Measurements from ENCODE around the gene C1orf174.
"Not testable (repeated sequence)": the region's sequence is repeated elsewhere in the genome, so short reads cannot be mapped to it uniquely, and the experiment has no call there.

C1orf174 gene

GRCh38 chr1:3918966-3919611, 19.0 kb upstream of the C1orf174 start:
- Histone ChIP-seq H3K36me3 (ENCODE audit: insufficient read depth, low read length) (no peaks in the 10 kb centered on the region), H3K9ac (ENCODE audit: low read depth, low read length) (no peak overlapping the region), H3K9me3 (ENCODE audit: control insufficient read depth, insufficient read depth, low read length) (no peaks in the 10 kb centered on the region), H3K4me1 (ENCODE audit: insufficient read depth, low read length) (no peaks in the 10 kb centered on the region)

GRCh38 chr1:3918359-3918758, 18.3 kb upstream of the C1orf174 start:
- H3K9ac ChIP-seq (ENCODE audit: low read depth, low read length), result not testable (repeated sequence)

GRCh38 chr1:3917761-3918160, 17.7 kb upstream of the C1orf174 start:
- H3K4me1 ChIP-seq (ENCODE audit: insufficient read depth, low read length), result no peaks in the 10 kb centered on the region
- H3K36me3 ChIP-seq (ENCODE audit: insufficient read depth, low read length), result no peaks in the 10 kb centered on the region
- no peak overlapping the region for H3K9ac ChIP-seq (ENCODE audit: low read depth, low read length)
- no peaks in the 10 kb centered on the region for H3K9me3 ChIP-seq (ENCODE audit: control insufficient read depth, insufficient read depth, low read length)

More at GRCh38 chr1:3918359-3918758, 18.3 kb upstream of the C1orf174 start:
- not testable (repeated sequence) for H3K9me3 ChIP-seq (ENCODE audit: control insufficient read depth, insufficient read depth, low read length); H3K36me3 ChIP-seq (ENCODE audit: insufficient read depth, low read length); H3K4me1 ChIP-seq (ENCODE audit: insufficient read depth, low read length)

- Histone ChIP-seq H3K9ac (ENCODE audit: low read depth, low read length) (no peak overlapping the region), H3K36me3 (ENCODE audit: insufficient read depth, low read length) (no peaks in the 10 kb centered on the region), H3K4me1 (ENCODE audit: insufficient read depth, low read length) (no peaks in the 10 kb centered on the region; the same call in 1 of the 2 replicates), H3K9me3 (ENCODE audit: control insufficient read depth, insufficient read depth, low read length) (no peaks in the 10 kb centered on the region)
Observed at GRCh38 chr1:3915551-3916121, 15.6 kb upstream of the C1orf174 start.

GRCh38 chr1:3914911-3915310, 14.8 kb upstream of the C1orf174 start:
- no peaks in the 10 kb centered on the region for H3K36me3 ChIP-seq (ENCODE audit: insufficient read depth, low read length)
- no peaks in the 10 kb centered on the region; the same call in 1 of the 2 replicates for H3K4me1 ChIP-seq (ENCODE audit: insufficient read depth, low read length)
- H3K9me3 ChIP-seq (ENCODE audit: control insufficient read depth, insufficient read depth, low read length), result no peaks in the 10 kb centered on the region
- no peak overlapping the region for H3K9ac ChIP-seq (ENCODE audit: low read depth, low read length)

GRCh38 chr1:3914331-3914851, 14.3 kb upstream of the C1orf174 start:
- no peaks in the 10 kb centered on the region; the same call in 1 of the 2 replicates for H3K4me1 ChIP-seq (ENCODE audit: insufficient read depth, low read length)
- H3K9me3 ChIP-seq (ENCODE audit: control insufficient read depth, insufficient read depth, low read length), result no peaks in the 10 kb centered on the region
- no peak overlapping the region for H3K9ac ChIP-seq (ENCODE audit: low read depth, low read length)
- H3K36me3 ChIP-seq (ENCODE audit: insufficient read depth, low read length), result no peaks in the 10 kb centered on the region

- Histone ChIP-seq H3K36me3 (ENCODE audit: insufficient read depth, low read length) (no peaks in the 10 kb centered on the region), H3K9me3 (ENCODE audit: control insufficient read depth, insufficient read depth, low read length) (no peaks in the 10 kb centered on the region), H3K9ac (ENCODE audit: low read depth, low read length) (no peak overlapping the region), H3K4me1 (ENCODE audit: insufficient read depth, low read length) (no peaks in the 10 kb centered on the region; the same call in 1 of the 2 replicates)
Observed at GRCh38 chr1:3912809-3913685, 13.0 kb upstream of the C1orf174 start.

GRCh38 chr1:3911981-3912808, 12.1 kb upstream of the C1orf174 start:
- Histone ChIP-seq H3K4me1 (ENCODE audit: insufficient read depth, low read length) (no peaks in the 10 kb centered on the region; the same call in 1 of the 2 replicates), H3K9me3 (ENCODE audit: control insufficient read depth, insufficient read depth, low read length) (no peaks in the 10 kb centered on the region), H3K9ac (ENCODE audit: low read depth, low read length) (no peak overlapping the region), H3K36me3 (ENCODE audit: insufficient read depth, low read length) (no peaks in the 10 kb centered on the region)

- H3K9ac ChIP-seq (ENCODE audit: low read depth, low read length), result no peak overlapping the region
- no peaks in the 10 kb centered on the region; the same call in 1 of the 2 replicates for H3K4me1 ChIP-seq (ENCODE audit: insufficient read depth, low read length)
- H3K9me3 ChIP-seq (ENCODE audit: control insufficient read depth, insufficient read depth, low read length), result no peaks in the 10 kb centered on the region
- no peaks in the 10 kb centered on the region for H3K36me3 ChIP-seq (ENCODE audit: insufficient read depth, low read length)
Observed at GRCh38 chr1:3910857-3911845, 11.1 kb upstream of the C1orf174 start.

GRCh38 chr1:3910049-3910731, 10.1 kb upstream of the C1orf174 start:
- H3K9ac ChIP-seq (ENCODE audit: low read depth, low read length), result no peak overlapping the region
- no peaks in the 10 kb centered on the region; the same call in 1 of the 2 replicates for H3K4me1 ChIP-seq (ENCODE audit: insufficient read depth, low read length)
- no peaks in the 10 kb centered on the region for H3K36me3 ChIP-seq (ENCODE audit: insufficient read depth, low read length)
- no peaks in the 10 kb centered on the region for H3K9me3 ChIP-seq (ENCODE audit: control insufficient read depth, insufficient read depth, low read length)

GRCh38 chr1:3909615-3910014, 9.5 kb upstream of the C1orf174 start:
- H3K9ac ChIP-seq (ENCODE audit: low read depth, low read length), result no peak overlapping the region
- H3K4me1 ChIP-seq (ENCODE audit: insufficient read depth, low read length), result no peaks in the 10 kb centered on the region; the same call in 1 of the 2 replicates
- no peaks in the 10 kb centered on the region for H3K36me3 ChIP-seq (ENCODE audit: insufficient read depth, low read length)
- H3K9me3 ChIP-seq (ENCODE audit: control insufficient read depth, insufficient read depth, low read length), result no peaks in the 10 kb centered on the region

- no peak overlapping the region for H3K9ac ChIP-seq (ENCODE audit: low read depth, low read length)
- no peaks in the 10 kb centered on the region for H3K36me3 ChIP-seq (ENCODE audit: insufficient read depth, low read length)
- H3K9me3 ChIP-seq (ENCODE audit: control insufficient read depth, insufficient read depth, low read length), result no peaks in the 10 kb centered on the region
- no peaks in the 10 kb centered on the region; the same call in 1 of the 2 replicates for H3K4me1 ChIP-seq (ENCODE audit: insufficient read depth, low read length)
Observed at GRCh38 chr1:3908886-3909517, 8.9 kb upstream of the C1orf174 start.

All from ES-I3 (cell line).